Adipocyte (in vitro differentiated cells): ENCODE data around the gene TUBAL3.

ENCODE experiments used
- DNase-seq: peaks from one replicate; pipeline ENCODE4 v3.0.0-alpha.2; 2015; ENCODE audit warnings: low read depth
- H3K27me3 ChIP-seq: replicated peaks from 2 replicates; pipeline ENCODE4 v1.7.0; 2013; ENCODE audit warnings: mild to moderate bottlenecking, low read length, moderate library complexity; ENCODE audit not compliant: control insufficient read depth, insufficient read depth
- H3K36me3 ChIP-seq: 2 replicates; pipeline ENCODE4 v1.7.0; 2013; ENCODE audit warnings: low read length, mild to moderate bottlenecking, moderate library complexity; ENCODE audit not compliant: control insufficient read depth, insufficient read depth, severe bottlenecking
- H3K4me1 ChIP-seq: 2 replicates; pipeline ENCODE4 v1.7.0; 2013; ENCODE audit warnings: mild to moderate bottlenecking, low read length, moderate library complexity; ENCODE audit not compliant: control insufficient read depth, insufficient read depth
- H3K4me3 ChIP-seq: 2 replicates; pipeline ENCODE4 v1.7.0; 2013; ENCODE audit warnings: mild to moderate bottlenecking, low read length, moderate library complexity
- H3K9ac ChIP-seq: 2 replicates; pipeline ENCODE4 v1.7.0; 2013; ENCODE audit warnings: mild to moderate bottlenecking, low read length, moderate library complexity
- H3K9me3 ChIP-seq: 2 replicates; pipeline ENCODE4 v1.7.0; 2013; ENCODE audit warnings: mild to moderate bottlenecking, low read length, moderate library complexity; ENCODE audit not compliant: control insufficient read depth

The TUBAL3 gene

GRCh38 chr10:5356302-5356763, 48.3 kb downstream of the TUBAL3 start:
- no peaks in the 10 kb centered on the region for H3K36me3 ChIP-seq
- no peak for DNase-seq
- no peak overlapping the region for H3K9ac ChIP-seq
- no peaks in the 10 kb centered on the region for H3K4me1 ChIP-seq
- H3K27me3 ChIP-seq = peaks cover 9% of the 10 kb centered on the region
- no peaks in the 10 kb centered on the region for H3K9me3 ChIP-seq
- H3K4me3 ChIP-seq = no peak overlapping the region

GRCh38 chr10:5355594-5356301, 48.9 kb downstream of the TUBAL3 start:
- no peak overlapping the region for H3K4me3 ChIP-seq
- no peak overlapping the region for H3K9ac ChIP-seq
- H3K27me3 ChIP-seq = peaks cover 9% of the 10 kb centered on the region
- no peaks in the 10 kb centered on the region for H3K9me3 ChIP-seq
- no peaks in the 10 kb centered on the region for H3K36me3 ChIP-seq
- H3K4me1 ChIP-seq = no peaks in the 10 kb centered on the region
- no peak for DNase-seq

- Histone ChIP-seq H3K4me1 (no peaks in the 10 kb centered on the region), H3K27me3 (no peaks in the 10 kb centered on the region), H3K4me3 (no peak overlapping the region), H3K9ac (no peak overlapping the region), H3K36me3 (no peaks in the 10 kb centered on the region), H3K9me3 (no peaks in the 10 kb centered on the region)
- DNase-seq = no peak
These were observed 50.6 kb downstream of the TUBAL3 start for GRCh38 chr10:5354068-5354467.

GRCh38 chr10:5349362-5349761, 55.3 kb downstream of the TUBAL3 start:
- H3K36me3 ChIP-seq = no peaks in the 10 kb centered on the region
- H3K4me1 ChIP-seq = no peaks in the 10 kb centered on the region
- H3K9me3 ChIP-seq = no peaks in the 10 kb centered on the region
- DNase-seq = no peak
- H3K27me3 ChIP-seq = peaks cover 11% of the 10 kb centered on the region
- no peak overlapping the region for H3K9ac ChIP-seq
- no peak overlapping the region for H3K4me3 ChIP-seq

GRCh38 chr10:5346881-5347280, 57.7 kb downstream of the TUBAL3 start:
- H3K27me3 ChIP-seq = peaks cover 13% of the 10 kb centered on the region
- H3K9me3 ChIP-seq = no peaks in the 10 kb centered on the region
- H3K36me3 ChIP-seq = no peaks in the 10 kb centered on the region
- H3K4me1 ChIP-seq = peaks cover 3% of the 10 kb centered on the region
- H3K9ac ChIP-seq = no peak overlapping the region
- no peak for DNase-seq
- no peak overlapping the region for H3K4me3 ChIP-seq

GRCh38 chr10:5344746-5345145, 59.9 kb downstream of the TUBAL3 start:
- Histone ChIP-seq H3K4me1 (peaks cover 3% of the 10 kb centered on the region), H3K36me3 (no peaks in the 10 kb centered on the region), H3K4me3 (no peak overlapping the region), H3K27me3 (peaks cover 18% of the 10 kb centered on the region), H3K9ac (no peak overlapping the region), H3K9me3 (no peaks in the 10 kb centered on the region)
- no peak for DNase-seq

- H3K27me3 ChIP-seq = peaks cover 18% of the 10 kb centered on the region
- H3K9me3 ChIP-seq = no peaks in the 10 kb centered on the region
- peaks cover 3% of the 10 kb centered on the region for H3K4me1 ChIP-seq
- DNase-seq = no peak
- H3K36me3 ChIP-seq = no peaks in the 10 kb centered on the region
- H3K4me3 ChIP-seq = no peak overlapping the region
- H3K9ac ChIP-seq = no peak overlapping the region
These were observed 60.6 kb downstream of the TUBAL3 start for GRCh38 chr10:5343979-5344378.

GRCh38 chr10:5343561-5343960, 61.1 kb downstream of the TUBAL3 start:
- Histone ChIP-seq H3K27me3 (peaks cover 18% of the 10 kb centered on the region), H3K9ac (no peak overlapping the region), H3K36me3 (no peaks in the 10 kb centered on the region), H3K4me3 (no peak overlapping the region), H3K9me3 (no peaks in the 10 kb centered on the region), H3K4me1 (peaks cover 3% of the 10 kb centered on the region)
- DNase-seq = peak; percentile 3
